DND-41 (cell line): ENCODE measurements around the gene C15orf61.

Experiments used
- ATAC-seq: fragments of 200-7000 bp; cut with Tn5 transposase; 3 replicates; pipeline ENCODE4 v1.9.1; 2021; ENCODE audit warnings: low read depth; ENCODE audit not compliant: insufficient read depth
- DNase-seq: peaks from one replicate; pipeline ENCODE4 v3.0.0-alpha.2; 2020
- H2AFZ ChIP-seq: 2 replicates; pipeline ENCODE4 v1.6.0; 2012; ENCODE audit warnings: low read depth, low read length
- H3K27ac ChIP-seq: 2 replicates; pipeline ENCODE4 v1.5.1; 2012; ENCODE audit warnings: low read length, inconsistent platforms
- H3K27me3 ChIP-seq: fragments of 200-600 bp; sonication (generic); 2 replicates; pipeline ENCODE4 v1.6.0; 2012; ENCODE audit warnings: low read length, mild to moderate bottlenecking, inconsistent platforms; ENCODE audit not compliant: insufficient read depth, poor library complexity
- H3K36me3 ChIP-seq: 2 replicates; pipeline ENCODE4 v1.5.1; 2012; ENCODE audit warnings: low read length, inconsistent platforms; ENCODE audit not compliant: insufficient read depth
- H3K4me1 ChIP-seq: 2 replicates; pipeline ENCODE4 v1.5.1; 2012; ENCODE audit warnings: mild to moderate bottlenecking, low read length; ENCODE audit not compliant: insufficient read depth
- H3K4me2 ChIP-seq: 2 replicates; pipeline ENCODE4 v1.6.0; 2012; ENCODE audit warnings: mild to moderate bottlenecking, moderate library complexity, low read length, inconsistent platforms; ENCODE audit not compliant: insufficient read depth
- H3K4me3 ChIP-seq, 2 experiments: fragments of 200-600 bp in 1 of 2; shearing (Covaris generic) in 1 of 2; 2 replicates each; pipeline ENCODE4 v1.5.1; 2012 to 2016; ENCODE audit warnings: inconsistent platforms in 2 of 2, low read length in 2 of 2, mild to moderate bottlenecking in 2 of 2, low read depth in 1 of 2, moderate library complexity in 1 of 2
- H3K79me2 ChIP-seq: 2 replicates; pipeline ENCODE4 v1.6.0; 2012; ENCODE audit warnings: low read length, inconsistent platforms; ENCODE audit not compliant: insufficient read depth
- H3K9ac ChIP-seq: 2 replicates; pipeline ENCODE4 v1.6.0; 2012; ENCODE audit warnings: low read depth, mild to moderate bottlenecking, inconsistent platforms, low read length, moderate library complexity
- H3K9me3 ChIP-seq: 2 replicates; pipeline ENCODE4 v1.5.1; 2012; ENCODE audit warnings: low read length, moderate library complexity, mild to moderate bottlenecking, inconsistent platforms; ENCODE audit not compliant: insufficient read depth, severe bottlenecking
- H4K20me1 ChIP-seq: 2 replicates; pipeline ENCODE4 v1.6.0; 2012; ENCODE audit warnings: low read length; ENCODE audit not compliant: insufficient read depth
- CTCF ChIP-seq: IDR thresholded peaks from 2 replicates; pipeline ENCODE4 v1.5.1; 2012; ENCODE audit warnings: borderline replicate concordance, low read length, moderate library complexity, mild to moderate bottlenecking; ENCODE audit not compliant: poor library complexity, severe bottlenecking; ENCODE audit errors: extremely low read depth
- EZH2 ChIP-seq: IDR thresholded peaks from 3 replicates; pipeline ENCODE4 v1.6.1; 2012; ENCODE audit warnings: borderline replicate concordance, low read depth, mild to moderate bottlenecking, moderate library complexity, low read length, inconsistent platforms; ENCODE audit not compliant: severe bottlenecking

C15orf61 gene

GRCh38 chr15:67571648-67572415 is 50.9 kb downstream of the C15orf61 start:
- TF ChIP-seq EZH2 (no peak), CTCF (no peak)
- H3K4me1 ChIP-seq: no peaks in the 10 kb centered on the region
- no peak overlapping the region for H3K9ac ChIP-seq
- H3K79me2 ChIP-seq: no peaks in the 10 kb centered on the region
- H3K4me3 ChIP-seq: no peak overlapping the region
- DNase-seq (no peak), ATAC-seq (no peak)
- H2AFZ ChIP-seq: no peak overlapping the region
- H3K9me3 ChIP-seq: no peaks in the 10 kb centered on the region
- H3K27ac ChIP-seq: no peak overlapping the region
- H4K20me1 ChIP-seq: no peaks in the 10 kb centered on the region
- no peak overlapping the region for H3K4me2 ChIP-seq
- no peaks in the 10 kb centered on the region for H3K27me3 ChIP-seq
- peaks cover 5% of the 10 kb centered on the region; the same call in 1 of the 2 replicates for H3K36me3 ChIP-seq

GRCh38 chr15:67573194-67573593 is 52.3 kb downstream of the C15orf61 start:
- no peak overlapping the region for H3K4me2 ChIP-seq

GRCh38 chr15:67575039-67575502 is 54.1 kb downstream of the C15orf61 start:
- Histone ChIP-seq H4K20me1 (no peaks in the 10 kb centered on the region), H3K79me2 (no peaks in the 10 kb centered on the region), H3K4me1 (no peaks in the 10 kb centered on the region), H3K4me3 (no peak overlapping the region), H3K4me2 (no peak overlapping the region), H3K9ac (no peak overlapping the region), H3K36me3 (peaks cover 1% of the 10 kb centered on the region; the same call in 1 of the 2 replicates), H3K27ac (no peak overlapping the region), H3K27me3 (no peaks in the 10 kb centered on the region), H2AFZ (no peak overlapping the region), H3K9me3 (no peaks in the 10 kb centered on the region)
- ATAC-seq (no peak), DNase-seq (no peak)
- TF ChIP-seq EZH2: no peak

More at GRCh38 chr15:67573194-67573593, 52.3 kb downstream of the C15orf61 start:
- Histone ChIP-seq H3K36me3 (peaks cover 5% of the 10 kb centered on the region; the same call in 1 of the 2 replicates), H3K9ac (no peak overlapping the region), H3K79me2 (no peaks in the 10 kb centered on the region), H3K9me3 (no peaks in the 10 kb centered on the region), H3K4me3 (no peak overlapping the region), H4K20me1 (no peaks in the 10 kb centered on the region), H3K27ac (no peak overlapping the region), H2AFZ (no peak overlapping the region), H3K27me3 (no peaks in the 10 kb centered on the region), H3K4me1 (no peaks in the 10 kb centered on the region)
- TF ChIP-seq CTCF: no peak
- TF ChIP-seq EZH2: no peak
- DNase-seq: no peak
- ATAC-seq: no peak

- H4K20me1 ChIP-seq: no peaks in the 10 kb centered on the region
- H3K79me2 ChIP-seq: no peaks in the 10 kb centered on the region
- DNase-seq (no peak), ATAC-seq (no peak)
- H3K4me2 ChIP-seq: no peak overlapping the region
- TF ChIP-seq EZH2: no peak
- TF ChIP-seq CTCF: no peak
- H3K9ac ChIP-seq: no peak overlapping the region
- H3K4me1 ChIP-seq: no peaks in the 10 kb centered on the region
- no peak overlapping the region for H2AFZ ChIP-seq
- no peak overlapping the region for H3K27ac ChIP-seq
- no peak overlapping the region for H3K4me3 ChIP-seq
- H3K9me3 ChIP-seq: no peaks in the 10 kb centered on the region
- H3K36me3 ChIP-seq: 0 out of 2 replicates have a peak, but pooled peaks cover 4% of the 10 kb centered on the region
- H3K27me3 ChIP-seq: no peaks in the 10 kb centered on the region
These were observed 57.2 kb downstream of the C15orf61 start for GRCh38 chr15:67578020-67578600.
